DND-41 (cell line): ENCODE data around the gene NUDC.

Experiments
- CTCF ChIP-seq: IDR thresholded peaks from 2 replicates; pipeline ENCODE4 v1.5.1; 2012; ENCODE audit warnings: borderline replicate concordance, low read length, moderate library complexity, mild to moderate bottlenecking; ENCODE audit not compliant: poor library complexity, severe bottlenecking; ENCODE audit errors: extremely low read depth
- EZH2 ChIP-seq: IDR thresholded peaks from 3 replicates; pipeline ENCODE4 v1.6.1; 2012; ENCODE audit warnings: borderline replicate concordance, low read depth, mild to moderate bottlenecking, moderate library complexity, low read length, inconsistent platforms; ENCODE audit not compliant: severe bottlenecking

GRCh38 chr1:26950602-26951001, 29.1 kb downstream of the NUDC start:
- TF ChIP-seq CTCF, result no peak
- no peak for TF ChIP-seq EZH2
